NCI-H2196 treated with DMSO at 0.1 percent for 48 hours (cell line): ENCODE measurements around the gene GPR142.

Experiments
- DNase-seq: peaks from one replicate; lab custom pipeline; 2025; ENCODE audit not compliant: unreplicated experiment; lab: John Stamatoyannopoulos, UW

The GPR142 gene, protein sequence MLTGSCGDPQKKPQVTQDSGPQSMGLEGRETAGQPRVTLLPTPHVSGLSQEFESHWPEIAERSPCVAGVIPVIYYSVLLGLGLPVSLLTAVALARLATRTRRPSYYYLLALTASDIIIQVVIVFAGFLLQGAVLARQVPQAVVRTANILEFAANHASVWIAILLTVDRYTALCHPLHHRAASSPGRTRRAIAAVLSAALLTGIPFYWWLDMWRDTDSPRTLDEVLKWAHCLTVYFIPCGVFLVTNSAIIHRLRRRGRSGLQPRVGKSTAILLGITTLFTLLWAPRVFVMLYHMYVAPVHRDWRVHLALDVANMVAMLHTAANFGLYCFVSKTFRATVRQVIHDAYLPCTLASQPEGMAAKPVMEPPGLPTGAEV

GRCh38 chr17:74367206-74367605, at the start of gene GPR142:
GPR142 (plus strand) TSS chr17:74367506; CDS start chr17:74369541, 2,035 bp downstream.
- no peak for DNase-seq

DNA sequence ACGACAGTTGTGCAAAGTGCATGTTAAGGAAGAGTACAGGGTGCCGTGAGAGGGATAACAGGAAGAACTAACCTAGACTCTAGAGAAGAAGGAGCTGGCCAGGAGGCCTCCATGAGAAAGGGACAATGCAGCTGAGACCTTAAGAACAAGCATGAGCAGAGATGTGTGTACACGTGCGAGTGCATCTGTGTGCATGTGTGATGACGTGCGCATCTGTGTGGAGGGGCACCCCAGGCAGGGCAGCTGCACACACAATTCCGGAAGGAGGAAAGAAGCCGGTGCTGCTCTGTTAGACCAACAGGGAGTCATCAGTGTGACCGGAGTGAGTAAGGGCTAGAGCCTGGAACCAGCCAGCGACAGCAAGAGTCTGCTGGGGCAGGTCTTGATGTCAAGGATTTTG, 48.9 kb upstream of the GPR142 start:
- no peak for DNase-seq

- no peak for DNase-seq
Observed at GRCh38 chr17:74324521-74324920, 42.8 kb upstream of the GPR142 start.

GRCh38 chr17:74325376-74325742, 41.9 kb upstream of the GPR142 start:
- DNase-seq = no peak

- DNase-seq = peak; percentile 39
Observed at GRCh38 chr17:74325743-74326379, 41.4 kb upstream of the GPR142 start, which contains the start of gene KIF19. KIF19 (plus strand) TSS chr17:74326226; CDS start chr17:74326350, 124 bp downstream.

DNA sequence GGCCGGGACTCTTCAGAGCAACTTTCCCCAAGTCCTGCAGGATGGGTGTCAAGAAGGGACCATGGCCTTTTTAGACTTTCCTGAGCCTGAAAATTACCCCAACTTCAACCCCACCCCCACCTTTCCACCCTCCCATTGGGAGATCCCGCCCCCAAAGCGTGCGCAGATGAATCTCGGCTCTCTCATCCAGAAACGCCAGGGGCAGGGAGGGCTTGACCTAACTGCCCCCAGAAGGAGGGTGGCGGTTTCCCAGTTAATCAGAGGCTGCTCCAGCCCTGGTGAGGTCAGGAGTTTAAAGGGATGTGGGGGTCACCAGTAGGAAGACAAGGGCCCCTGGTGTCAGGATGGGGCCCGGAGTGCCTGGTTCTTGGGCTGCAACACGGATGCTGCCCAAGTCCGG, 40.8 kb upstream of the GPR142 start:
- no peak for DNase-seq

DNA sequence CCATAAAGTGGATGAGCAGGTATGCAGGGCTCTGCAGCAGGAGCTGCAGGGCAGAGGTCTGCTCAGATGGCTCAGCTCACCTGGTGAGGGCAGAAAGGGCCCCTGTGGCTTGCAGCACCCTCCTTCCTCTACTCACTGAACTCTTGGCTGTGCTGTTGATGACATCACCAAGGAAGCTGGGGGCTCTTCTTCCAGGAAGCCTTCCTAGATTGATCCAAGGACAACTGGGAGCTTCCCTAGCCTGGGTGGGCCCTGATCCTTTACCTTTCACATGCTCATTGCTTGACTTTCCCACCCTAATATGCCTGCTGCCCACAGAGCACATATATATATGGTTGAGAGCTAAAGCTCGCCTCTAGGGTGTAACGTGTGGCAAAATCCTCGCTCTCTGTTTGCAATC, 38.8 kb upstream of the GPR142 start:
- no peak for DNase-seq

DNA sequence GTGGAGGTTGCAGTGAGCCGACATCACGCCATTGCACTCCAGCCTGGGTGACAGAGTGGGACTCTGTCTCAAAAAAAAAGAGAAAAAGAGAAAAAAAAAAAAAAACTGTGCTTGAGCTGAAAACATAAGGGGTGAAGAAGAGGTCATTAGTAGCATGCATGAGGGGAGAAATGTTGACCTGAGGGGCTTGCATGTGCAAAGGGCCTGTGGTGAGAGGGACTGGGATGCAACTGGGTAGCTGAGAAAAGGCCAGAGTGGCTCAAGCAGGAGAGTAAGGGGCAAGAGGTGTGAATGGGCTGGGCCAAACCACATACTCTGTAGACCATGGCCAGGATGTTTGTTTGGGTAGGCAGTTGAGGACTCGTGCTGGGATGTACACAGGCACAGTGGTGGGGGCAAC, 37.9 kb upstream of the GPR142 start:
- DNase-seq = no peak

- DNase-seq = no peak
Observed at GRCh38 chr17:74330446-74330845, 36.9 kb upstream of the GPR142 start.

- DNase-seq = peak; percentile 12
Observed at GRCh38 chr17:74332017-74332650, 35.2 kb upstream of the GPR142 start.

GRCh38 chr17:74332763-74333283, 34.5 kb upstream of the GPR142 start:
- DNase-seq = peak; percentile 75

- no peak for DNase-seq
Observed at GRCh38 chr17:74334393-74335039, 32.8 kb upstream of the GPR142 start.

- no peak for DNase-seq
Observed at GRCh38 chr17:74335529-74336062, 31.7 kb upstream of the GPR142 start.

DNA sequence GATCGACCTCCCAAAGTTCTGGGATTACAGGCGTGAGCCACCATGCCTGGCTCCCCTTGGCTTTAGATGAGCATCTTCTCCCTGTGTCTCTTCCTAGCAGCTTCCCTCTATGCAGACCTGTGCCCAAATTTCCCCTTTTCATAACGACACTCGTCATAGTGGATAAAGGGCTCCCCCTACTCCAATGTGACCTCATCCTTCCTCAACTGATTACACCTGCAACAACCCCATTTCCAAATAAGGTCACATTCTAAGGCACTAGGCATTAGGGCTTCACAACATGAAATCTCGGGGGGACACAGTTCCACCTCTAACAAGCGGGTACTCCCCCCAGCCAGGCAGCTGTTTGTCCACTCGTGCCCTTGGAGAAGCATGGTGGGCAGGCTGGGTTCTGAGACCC, 31.0 kb upstream of the GPR142 start:
- no peak for DNase-seq

- DNase-seq = peak; percentile 32
Observed at GRCh38 chr17:74337834-74338500, 29.3 kb upstream of the GPR142 start.

- DNase-seq = no peak
Observed at GRCh38 chr17:74339537-74340195, 27.6 kb upstream of the GPR142 start.

DNA sequence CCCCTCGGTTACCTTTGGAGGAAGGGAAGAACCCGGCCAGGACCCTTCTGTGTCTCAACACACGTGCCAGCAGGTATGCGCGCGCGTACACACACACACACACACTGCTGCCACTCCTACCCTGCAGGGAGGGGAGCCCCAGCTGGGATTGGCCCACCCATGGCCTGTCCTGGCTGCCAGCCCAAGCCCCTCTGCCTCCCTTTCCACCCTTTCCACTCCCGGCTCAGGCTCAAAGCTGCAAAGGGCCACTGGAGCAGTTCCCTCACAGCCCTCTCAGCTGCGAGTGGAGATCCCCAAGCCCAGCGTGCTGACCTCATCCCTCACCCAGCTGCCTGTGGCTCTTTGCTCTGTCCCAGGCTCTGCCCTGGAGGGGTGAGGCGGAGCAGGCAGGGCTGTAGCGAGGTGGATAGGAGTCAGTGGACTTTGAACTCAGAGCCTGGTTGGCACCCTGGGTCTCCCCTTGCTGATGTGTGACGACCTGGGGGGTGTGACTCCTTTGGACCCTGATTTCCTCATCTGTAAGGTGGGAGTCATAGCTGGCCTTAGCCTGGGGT, 26.8 kb upstream of the GPR142 start:
- DNase-seq = no peak

DNA sequence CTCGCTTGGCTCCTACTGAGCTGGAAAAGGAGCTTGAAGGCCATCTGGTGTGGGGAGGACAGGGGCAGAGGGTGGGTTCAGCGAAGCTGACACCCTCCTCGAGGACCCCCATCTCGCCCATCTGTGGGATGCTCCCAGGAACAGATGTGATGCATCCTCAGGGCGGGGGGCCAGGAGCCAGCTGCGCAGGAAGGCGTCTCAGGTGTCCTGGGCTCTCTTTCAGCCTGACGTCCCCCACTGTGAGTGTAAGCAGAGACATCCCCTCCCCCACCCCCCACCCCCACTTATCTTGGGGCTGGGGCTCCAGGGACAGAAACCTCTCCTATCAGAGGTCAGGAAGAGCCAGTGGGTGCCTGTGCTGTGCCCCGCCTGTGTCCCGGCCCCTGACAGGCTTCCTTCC, 25.1 kb upstream of the GPR142 start:
- no peak for DNase-seq

GRCh38 chr17:74343121-74343520, 24.2 kb upstream of the GPR142 start:
- DNase-seq = no peak
